COLO668 (cell line): ENCODE measurements around the gene OR13G1.
"Not testable (repeated sequence)": the region's sequence is repeated elsewhere in the genome, so short reads cannot be mapped to it uniquely, and the experiment has no call there.

Experiments used
- DNase-seq: peaks from one replicate; lab custom pipeline; 2025; ENCODE audit not compliant: unreplicated experiment; lab: John Stamatoyannopoulos, UW

Gene OR13G1, protein sequence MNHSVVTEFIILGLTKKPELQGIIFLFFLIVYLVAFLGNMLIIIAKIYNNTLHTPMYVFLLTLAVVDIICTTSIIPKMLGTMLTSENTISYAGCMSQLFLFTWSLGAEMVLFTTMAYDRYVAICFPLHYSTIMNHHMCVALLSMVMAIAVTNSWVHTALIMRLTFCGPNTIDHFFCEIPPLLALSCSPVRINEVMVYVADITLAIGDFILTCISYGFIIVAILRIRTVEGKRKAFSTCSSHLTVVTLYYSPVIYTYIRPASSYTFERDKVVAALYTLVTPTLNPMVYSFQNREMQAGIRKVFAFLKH

DNA sequence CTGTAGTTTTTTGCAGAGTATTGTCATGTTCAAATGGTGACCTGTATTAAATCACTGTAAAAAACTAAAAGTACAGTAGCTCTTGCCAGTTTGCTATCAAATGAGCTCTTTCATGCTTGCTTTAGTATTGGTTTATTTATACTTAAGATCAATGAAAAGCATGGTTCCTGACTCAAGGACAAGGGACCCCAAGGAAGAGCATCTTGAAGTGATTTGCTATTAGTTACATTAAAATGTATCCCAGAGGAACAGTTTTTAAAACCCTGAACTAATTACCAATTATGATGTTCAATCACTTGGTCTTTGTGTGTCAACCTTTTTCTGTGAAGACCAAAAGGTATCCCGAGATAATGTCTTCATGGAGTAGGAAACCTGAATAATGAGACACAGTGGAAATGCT lies at the start of gene OR13G1:
TSS of gene OR13G1 (minus strand) at position 101 of the 400 bp plus-strand sequence. CDS start 6,698 bp downstream, outside the sequence.
- no peak for DNase-seq

DNA sequence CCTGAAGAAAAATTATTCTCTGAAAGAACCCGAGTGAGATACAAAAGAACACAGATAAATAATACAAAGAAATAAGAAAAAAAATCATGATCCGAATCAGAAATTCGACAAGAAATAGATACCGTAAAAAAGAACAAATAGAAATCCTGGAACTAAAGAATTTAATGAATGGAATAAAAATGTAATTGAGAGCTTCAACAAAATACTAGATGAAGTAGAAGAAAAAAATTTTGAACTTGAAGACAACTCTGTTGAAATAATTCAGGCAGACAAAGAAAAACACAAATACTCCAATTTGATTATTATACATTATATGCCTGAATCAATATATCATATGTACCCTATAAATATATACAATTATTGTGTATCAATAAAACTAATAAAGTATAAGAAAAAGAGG lies 41.7 kb upstream of the OR13G1 start:
- DNase-seq: no peak

DNA sequence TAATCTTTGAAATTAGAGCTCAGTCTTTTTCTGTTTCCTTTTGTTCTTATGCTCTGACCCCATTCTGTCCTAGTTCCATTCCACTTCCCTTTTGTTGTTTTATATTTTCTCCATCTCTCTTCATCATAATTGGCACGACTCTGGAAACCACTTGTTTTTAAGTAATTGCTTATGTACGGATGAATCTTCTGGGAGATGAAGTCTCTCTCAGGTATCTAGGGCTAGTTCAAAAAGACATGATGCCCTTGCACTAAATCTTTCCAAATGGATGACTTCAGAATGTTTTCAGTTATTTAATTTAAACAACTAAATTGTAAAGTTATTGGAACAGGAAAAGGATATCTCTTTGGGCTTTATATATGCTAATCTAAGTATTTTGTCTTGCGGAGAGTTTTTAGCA lies 37.0 kb upstream of the OR13G1 start, which contains the start of gene OR6F1:
TSS of gene OR6F1 (minus strand) at position 101 of the 400 bp plus-strand sequence. CDS start 3,891 bp downstream, outside the sequence.
- no peak for DNase-seq

DNA sequence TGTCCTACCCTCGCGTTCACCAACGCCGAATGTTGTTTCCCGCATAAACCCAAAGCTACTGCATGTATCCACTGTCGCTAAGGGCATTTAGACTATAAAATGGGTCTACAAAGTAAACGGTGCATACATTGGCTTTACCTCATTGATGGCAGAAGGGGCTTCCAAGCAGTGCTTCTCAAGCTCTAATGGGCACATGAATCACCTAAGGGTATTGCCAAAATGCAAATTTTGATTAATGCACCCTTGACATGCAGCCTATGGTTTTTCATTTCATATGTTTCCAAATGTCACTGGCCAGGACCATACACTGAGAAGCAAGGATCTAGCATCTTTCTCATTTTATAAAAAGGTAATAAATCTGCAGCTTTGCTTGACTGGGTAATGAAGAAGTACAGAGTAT lies 34.2 kb upstream of the OR13G1 start:
- DNase-seq: no peak

DNA sequence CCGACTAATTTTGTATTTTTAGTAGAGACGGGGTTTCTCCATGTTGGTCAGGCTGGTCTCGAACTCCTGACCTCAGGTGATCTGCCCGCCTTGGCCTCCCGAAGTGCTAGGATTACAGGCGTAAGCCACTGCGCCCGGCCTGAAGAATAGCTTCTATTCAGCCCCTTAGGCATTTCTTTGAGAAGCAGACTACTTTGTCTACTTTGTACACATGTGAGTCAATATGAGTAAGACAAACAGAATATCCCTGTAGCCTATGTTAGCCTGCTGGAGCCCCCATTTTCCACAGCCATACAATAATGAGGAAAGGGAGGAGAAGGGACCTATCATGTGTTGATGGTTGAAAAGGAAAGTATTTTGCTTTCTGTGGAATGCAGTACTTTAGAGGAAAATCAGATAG lies 31.1 kb upstream of the OR13G1 start:
- not testable (repeated sequence) for DNase-seq

DNA sequence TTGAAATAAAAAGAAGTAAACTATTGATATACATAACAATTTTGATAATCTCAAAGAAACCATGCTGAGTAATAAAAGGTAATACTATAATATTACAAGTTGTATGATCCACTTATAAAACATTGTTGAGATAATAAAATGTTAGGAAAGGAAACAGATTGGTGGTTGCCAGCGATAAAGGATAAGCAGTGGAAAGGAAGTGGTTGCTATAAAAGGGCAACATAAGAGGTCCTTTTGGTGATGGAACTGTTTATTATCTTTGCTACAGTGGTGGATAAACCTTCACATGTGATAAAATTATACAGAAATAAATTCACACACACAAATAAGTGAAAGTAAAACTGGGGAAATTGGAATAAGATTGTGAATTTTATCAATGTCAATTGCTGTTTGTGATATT lies 21.8 kb upstream of the OR13G1 start:
- DNase-seq: no peak

DNA sequence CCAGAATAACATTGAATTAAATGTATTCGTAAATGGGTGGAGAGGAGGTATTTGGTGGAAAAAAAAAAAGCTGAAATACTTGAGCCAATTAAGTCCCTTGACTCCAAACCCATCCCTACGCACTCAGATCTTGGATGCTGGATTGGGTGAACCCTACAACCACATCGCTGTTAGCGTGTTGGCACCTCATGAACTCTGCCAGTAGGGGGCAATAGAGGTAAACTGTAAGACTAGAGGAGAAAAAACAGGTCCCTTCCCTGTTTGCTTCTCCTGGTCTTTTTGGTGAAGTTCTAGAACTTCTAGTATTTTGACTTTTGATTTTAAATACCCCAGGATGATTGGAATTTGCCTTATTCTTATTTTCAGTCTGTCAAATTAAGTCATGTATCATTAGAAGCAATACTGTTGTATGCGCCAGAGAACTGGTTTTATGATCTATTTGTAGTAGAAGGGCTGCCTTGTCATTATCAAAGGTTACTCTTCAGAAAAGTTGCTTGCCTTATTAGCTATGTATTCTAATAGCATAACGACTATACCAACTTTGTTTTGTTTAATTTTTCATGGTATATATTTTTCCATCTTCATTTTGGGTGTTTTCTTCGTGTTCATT lies 1.9 kb upstream of the OR13G1 start:
- peak; percentile 26 for DNase-seq

DNA sequence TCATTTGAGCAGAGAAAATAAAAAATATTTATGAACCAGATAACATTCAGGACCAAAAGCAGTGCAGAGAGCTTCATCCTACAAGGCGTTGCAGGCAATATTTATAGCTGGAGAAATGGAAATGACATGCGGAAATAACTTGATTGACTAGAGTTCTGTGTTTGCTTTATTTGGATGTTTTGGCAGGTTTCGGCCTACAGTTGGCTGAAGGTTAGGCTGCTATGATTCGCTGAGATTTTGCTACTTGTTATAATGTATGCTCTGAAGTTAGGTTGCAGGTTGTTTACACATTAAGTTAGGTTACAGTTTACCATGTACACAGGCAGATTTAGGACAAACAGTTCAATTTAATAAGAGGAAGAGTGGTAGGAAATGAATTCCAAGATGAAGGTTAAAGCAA lies 632 bp upstream of the OR13G1 start:
- DNase-seq: no peak

DNA sequence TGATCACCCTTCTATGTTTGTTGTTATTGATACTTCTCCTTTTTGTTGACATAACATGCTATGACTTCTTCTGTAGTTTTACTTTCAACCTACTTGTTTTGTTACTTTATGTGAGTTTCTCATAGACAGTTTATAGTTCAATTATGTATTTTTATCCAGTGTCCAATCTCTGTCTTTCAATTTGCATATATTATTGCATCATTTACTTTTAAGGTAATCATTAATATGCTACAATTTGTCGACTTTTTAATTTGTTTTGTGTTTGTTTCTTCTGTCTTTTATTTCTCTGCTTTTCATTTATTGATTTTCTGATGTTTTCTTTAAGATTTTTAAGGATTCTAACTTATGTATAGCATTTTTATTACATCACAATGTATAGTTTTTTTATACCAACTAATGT lies 10.3 kb downstream of the OR13G1 start:
- DNase-seq: no peak

DNA sequence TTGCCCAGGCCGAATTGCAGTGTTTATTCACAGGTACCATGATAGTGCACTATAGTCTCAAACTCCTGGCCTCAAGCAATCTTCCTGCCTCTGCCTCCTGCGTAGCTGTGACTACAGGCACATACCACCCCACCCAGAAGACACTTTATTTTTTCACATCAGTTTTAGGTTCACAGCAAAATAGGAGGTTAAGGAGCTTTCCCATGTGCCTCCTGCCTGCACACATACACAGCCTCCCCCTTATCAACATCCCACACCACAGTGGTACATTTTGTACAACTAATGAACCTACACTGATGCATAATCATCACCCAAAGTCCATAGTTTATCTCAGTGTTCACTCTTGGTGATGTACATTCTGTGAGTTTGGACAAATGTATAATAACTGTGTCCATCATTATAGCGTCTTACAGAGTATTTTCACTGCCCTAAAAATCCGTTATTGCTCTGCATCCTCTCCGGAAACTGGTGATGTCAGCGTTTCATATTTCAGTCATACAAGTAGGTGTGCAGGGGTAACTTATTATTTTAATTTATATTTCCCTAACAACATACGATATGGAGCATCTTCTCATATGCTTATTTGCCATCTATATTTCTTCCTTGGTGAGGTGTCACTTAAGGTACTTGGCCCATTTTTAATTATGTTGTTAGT lies 23.2 kb downstream of the OR13G1 start:
- DNase-seq: no peak

DNA sequence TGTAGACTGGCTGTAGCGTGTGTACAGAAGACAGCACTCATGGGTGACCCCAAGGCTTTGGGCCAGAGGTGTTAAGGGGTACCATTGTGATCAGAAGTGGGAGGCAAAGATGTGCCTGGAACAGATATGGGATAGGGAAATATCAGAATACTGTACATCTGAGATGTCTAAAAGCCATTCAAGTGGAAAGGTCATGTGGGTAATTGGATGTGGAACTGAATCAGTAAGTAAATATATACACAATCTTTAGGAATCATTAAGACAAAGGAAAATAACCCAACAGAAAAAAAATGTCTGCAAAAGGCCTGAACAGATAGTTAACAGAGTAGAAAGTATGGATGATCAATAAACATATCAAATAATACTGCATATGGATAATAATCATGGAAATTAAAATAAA lies 26.5 kb downstream of the OR13G1 start:
- no peak for DNase-seq

DNA sequence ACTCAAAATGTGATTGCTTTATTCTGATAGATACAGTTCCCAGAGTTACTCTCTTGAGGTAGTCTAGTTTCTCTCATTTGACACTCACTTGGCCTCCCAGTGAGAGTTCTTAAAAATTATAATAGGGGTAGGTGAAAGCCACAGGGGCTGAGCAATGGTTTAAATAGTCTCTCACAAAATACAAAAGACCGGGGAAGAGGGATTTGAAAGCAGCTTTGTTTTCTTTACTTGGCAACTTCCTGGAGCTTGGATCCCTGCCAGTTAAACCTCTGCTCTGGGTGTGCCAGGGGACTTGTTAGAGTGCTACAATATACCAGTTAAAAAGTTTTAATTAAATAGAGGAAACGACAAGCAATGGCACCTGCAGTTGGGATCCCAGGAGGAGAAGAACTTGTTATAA lies 31.7 kb downstream of the OR13G1 start:
- DNase-seq: no peak

DNA sequence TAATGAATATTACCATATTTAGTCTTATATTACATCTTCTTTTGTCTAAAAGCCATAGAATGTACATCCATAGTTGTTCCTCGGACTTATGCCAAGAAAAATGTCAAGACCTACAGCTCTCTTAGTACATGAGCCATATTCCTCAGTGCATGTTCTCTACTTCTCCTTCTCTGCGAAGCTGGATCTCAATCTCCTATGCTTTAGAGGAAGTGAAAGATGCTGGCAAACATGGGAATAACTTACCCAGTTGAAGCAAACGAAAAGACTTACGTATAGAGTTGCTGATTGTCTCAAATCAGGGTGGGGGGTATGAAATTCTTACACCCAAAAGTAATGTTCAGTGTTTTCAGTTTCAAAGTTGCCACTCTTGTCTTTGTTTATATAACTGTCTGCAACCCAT lies 32.7 kb downstream of the OR13G1 start:
- no peak for DNase-seq

DNA sequence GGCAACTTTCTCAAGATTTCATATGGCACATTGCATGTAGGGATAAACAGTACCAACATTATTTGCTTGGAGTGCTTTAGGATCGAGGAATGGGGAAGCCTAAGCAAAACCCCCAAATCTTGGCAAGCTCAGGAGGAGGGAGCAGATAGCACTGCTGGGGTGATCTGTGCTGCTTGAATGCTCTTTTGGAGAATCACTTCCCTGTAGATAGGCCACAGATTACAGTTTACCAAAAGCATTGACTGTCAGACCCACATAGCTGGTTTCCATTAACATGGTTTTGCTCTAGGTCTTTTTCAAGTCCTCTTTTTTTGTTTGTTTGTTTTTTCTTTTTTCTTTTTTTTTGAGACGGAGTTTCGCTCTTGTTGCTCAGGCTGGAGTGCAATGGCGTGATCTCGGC lies 36.8 kb downstream of the OR13G1 start:
- no peak for DNase-seq

DNA sequence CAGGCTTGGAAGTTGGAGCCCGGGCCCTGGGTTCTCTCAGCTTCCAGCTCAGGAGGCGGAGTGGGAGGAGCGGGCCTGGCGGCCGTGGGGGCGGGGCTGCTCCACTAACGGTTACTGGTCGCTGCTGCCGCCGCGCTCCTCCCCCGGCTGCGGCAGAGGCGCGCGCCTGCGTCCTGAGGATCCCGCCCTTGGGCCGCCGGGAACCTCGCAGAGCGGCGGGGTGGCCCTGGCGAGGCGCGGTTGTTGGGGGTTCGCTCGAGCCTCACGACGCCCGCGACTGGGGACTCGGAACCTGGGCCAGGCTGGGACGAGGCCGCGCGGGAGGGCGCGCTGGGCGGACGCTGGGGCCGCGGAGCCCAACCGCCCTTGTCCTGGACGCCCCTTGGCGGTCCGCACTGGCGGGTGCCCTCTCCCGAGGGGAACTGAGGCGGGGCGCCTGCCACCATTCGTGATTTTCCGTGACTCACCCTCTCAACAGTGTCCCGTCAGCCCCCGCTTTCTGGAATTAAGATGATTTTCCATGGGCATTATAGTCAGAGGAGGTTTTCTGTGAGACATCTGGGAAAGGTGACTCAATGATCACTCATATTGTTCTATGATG lies 40.1 kb downstream of the OR13G1 start:
- DNase-seq: no peak

DNA sequence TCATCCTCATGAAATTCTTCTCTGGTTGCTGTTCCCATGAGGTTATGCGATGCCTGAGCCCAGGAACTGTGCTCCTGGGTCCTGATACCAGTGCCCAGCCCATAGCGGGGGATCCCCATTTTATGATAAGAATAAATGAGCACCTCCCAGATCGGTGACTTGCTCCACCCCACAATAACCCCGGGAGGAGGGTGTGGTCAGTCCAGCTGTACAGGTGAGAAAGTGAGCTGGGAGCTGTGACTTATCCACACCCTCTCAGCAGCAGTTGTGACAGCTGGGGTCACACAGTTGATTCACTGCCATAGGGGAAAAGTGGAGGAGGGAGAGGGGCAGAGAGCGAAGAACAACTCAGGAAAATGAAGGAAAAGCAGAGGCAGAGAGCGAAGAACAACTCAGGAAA lies 40.8 kb downstream of the OR13G1 start:
- no peak for DNase-seq

DNA sequence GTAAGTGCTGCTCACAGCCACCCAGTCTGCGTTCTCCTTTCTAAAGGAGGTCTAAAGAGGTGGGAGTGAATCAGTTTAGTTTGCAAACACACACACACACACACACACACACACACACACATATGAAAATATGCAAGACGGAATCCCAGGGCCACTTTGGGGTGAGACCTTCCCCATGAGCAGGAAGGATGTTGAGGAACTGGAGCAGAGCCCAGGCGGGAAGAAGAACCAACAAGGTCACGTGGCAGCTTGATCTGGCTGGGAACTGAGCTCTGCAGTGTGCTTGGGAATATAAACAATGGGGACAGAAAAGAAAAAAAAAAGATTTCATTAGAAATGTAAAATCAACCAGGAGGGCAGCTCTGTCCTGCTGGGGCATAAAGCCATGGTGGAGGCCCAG lies 41.5 kb downstream of the OR13G1 start:
- DNase-seq: no peak

DNA sequence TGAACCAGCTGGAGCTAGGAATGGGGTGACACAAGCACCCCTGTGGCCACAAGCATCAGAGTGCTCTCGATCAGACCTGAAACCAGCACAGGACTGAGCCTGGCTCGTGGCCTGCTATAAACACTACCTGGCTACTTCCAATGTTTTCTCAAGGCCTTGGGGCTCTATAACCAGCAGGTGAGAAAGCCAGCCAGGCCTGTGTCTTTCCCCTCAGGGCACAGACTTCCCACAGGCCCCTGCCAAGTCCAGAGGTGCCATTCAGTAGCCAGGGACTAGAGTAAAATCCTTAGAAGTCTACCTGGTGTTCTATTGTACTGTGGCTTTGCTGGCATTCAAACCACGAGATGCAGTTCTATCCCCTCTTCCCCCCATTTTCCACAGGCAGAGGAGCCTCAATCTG lies 51.6 kb downstream of the OR13G1 start:
- no peak for DNase-seq
